Suprapubic skin (tissue), 4 donors: ENCODE results near the gene MUC5B. TPM values are rescaled to one million over a fixed set of nuclear protein-coding genes. Genes with fewer than 3 reads are reported as not detected.

Experiments
- DNase-seq, 2 donors: peaks; one replicate each; pipeline ENCODE4 v3.0.0-alpha.2; 2019; ENCODE audit warnings: low spot score in 2 of 2
- H3K27ac ChIP-seq: fragments of 200-600 bp; sonication (generic); one replicate; pipeline ENCODE4 v1.5.1; 2019
- H3K27me3 ChIP-seq: fragments of 200-600 bp; sonication (generic); one replicate; pipeline ENCODE4 v1.5.1; 2019
- H3K36me3 ChIP-seq: fragments of 200-600 bp; sonication (generic); one replicate; pipeline ENCODE4 v1.5.1; 2019
- H3K4me1 ChIP-seq: fragments of 200-600 bp; sonication (generic); one replicate; pipeline ENCODE4 v1.5.1; 2019
- H3K4me3 ChIP-seq: fragments of 200-600 bp; sonication (generic); one replicate; pipeline ENCODE4 v1.5.1; 2019; ENCODE audit warnings: mild to moderate bottlenecking
- H3K9me3 ChIP-seq: fragments of 200-600 bp; sonication (generic); one replicate; pipeline ENCODE4 v1.5.1; 2019
- EP300 ChIP-seq: sonication (generic); formaldehyde crosslinking; IDR thresholded peaks from one replicate; pipeline ENCODE4 v1.6.1; 2017; ENCODE audit warnings: antibody characterized with exemption
- POLR2A ChIP-seq, 2 donors: fragments of 450-650 bp; IDR thresholded peaks; one replicate each; pipeline ENCODE4 v1.6.1; 2017; ENCODE audit warnings: antibody characterized with exemption in 2 of 2, mild to moderate bottlenecking in 2 of 2, moderate library complexity in 2 of 2
- POLR2AphosphoS5 ChIP-seq, 3 donors: sonication (generic); formaldehyde crosslinking; IDR thresholded peaks; one replicate each; pipeline ENCODE4 v1.6.1; 2017; ENCODE audit warnings: antibody characterized with exemption in 3 of 3
- WGBS: methylation state at CpG from one replicate; pipeline ENCODE4 v1.1.5; 2018; 5-methylcytosine and 5-hydroxymethylcytosine counted together
- total RNA-seq, 4 donors: library from RNA; depleted of rRNA; stranded (reverse); fragments of >200 nt; gene quantifications; one replicate each; pipeline ENCODE4 v1.1.0, GENCODE V29; 2016
- TF ChIP-seq, protein P1 (sequence below), 2 donors: fragments of 200-600 bp in 1 of 2; fragments of 450-650 bp in 1 of 2; sonication (generic) in 1 of 2; IDR thresholded peaks; one replicate each; pipeline ENCODE4 v1.5.1; 2016 to 2019; ENCODE audit warnings: antibody characterized with exemption in 2 of 2, mild to moderate bottlenecking in 1 of 2, moderate library complexity in 1 of 2

MUC5B gene
- total RNA-seq, 4 donors from 2014 or later, result 0.08 to 0.34 (median 0.13) TPM

- Histone ChIP-seq H3K4me3 (no peak overlapping the region), H3K36me3 (no peaks in the 10 kb centered on the region), H3K27me3 (peaks cover 53% of the 10 kb centered on the region), H3K9me3 (no peaks in the 10 kb centered on the region), H3K4me1 (peaks cover 13% of the 10 kb centered on the region), H3K27ac (no peak overlapping the region)
- WGBS, result 74% methylated on average over 9 of the region's 21 CpGs
- TF ChIP-seq POLR2A (IDR thresholded peaks at IDR 0.05) (no peak), EP300 (no peak), POLR2AphosphoS5 (IDR thresholded peaks at IDR 0.05) (no peak)
- TF ChIP-seq, protein P1, sequence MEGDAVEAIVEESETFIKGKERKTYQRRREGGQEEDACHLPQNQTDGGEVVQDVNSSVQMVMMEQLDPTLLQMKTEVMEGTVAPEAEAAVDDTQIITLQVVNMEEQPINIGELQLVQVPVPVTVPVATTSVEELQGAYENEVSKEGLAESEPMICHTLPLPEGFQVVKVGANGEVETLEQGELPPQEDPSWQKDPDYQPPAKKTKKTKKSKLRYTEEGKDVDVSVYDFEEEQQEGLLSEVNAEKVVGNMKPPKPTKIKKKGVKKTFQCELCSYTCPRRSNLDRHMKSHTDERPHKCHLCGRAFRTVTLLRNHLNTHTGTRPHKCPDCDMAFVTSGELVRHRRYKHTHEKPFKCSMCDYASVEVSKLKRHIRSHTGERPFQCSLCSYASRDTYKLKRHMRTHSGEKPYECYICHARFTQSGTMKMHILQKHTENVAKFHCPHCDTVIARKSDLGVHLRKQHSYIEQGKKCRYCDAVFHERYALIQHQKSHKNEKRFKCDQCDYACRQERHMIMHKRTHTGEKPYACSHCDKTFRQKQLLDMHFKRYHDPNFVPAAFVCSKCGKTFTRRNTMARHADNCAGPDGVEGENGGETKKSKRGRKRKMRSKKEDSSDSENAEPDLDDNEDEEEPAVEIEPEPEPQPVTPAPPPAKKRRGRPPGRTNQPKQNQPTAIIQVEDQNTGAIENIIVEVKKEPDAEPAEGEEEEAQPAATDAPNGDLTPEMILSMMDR (IDR thresholded peaks at IDR 0.05), result no peak
- DNase-seq, result peak; percentile 52 to 60
Measured at GRCh38 chr11:1233351-1234053, 10.6 kb downstream of the MUC5B start.

DNA sequence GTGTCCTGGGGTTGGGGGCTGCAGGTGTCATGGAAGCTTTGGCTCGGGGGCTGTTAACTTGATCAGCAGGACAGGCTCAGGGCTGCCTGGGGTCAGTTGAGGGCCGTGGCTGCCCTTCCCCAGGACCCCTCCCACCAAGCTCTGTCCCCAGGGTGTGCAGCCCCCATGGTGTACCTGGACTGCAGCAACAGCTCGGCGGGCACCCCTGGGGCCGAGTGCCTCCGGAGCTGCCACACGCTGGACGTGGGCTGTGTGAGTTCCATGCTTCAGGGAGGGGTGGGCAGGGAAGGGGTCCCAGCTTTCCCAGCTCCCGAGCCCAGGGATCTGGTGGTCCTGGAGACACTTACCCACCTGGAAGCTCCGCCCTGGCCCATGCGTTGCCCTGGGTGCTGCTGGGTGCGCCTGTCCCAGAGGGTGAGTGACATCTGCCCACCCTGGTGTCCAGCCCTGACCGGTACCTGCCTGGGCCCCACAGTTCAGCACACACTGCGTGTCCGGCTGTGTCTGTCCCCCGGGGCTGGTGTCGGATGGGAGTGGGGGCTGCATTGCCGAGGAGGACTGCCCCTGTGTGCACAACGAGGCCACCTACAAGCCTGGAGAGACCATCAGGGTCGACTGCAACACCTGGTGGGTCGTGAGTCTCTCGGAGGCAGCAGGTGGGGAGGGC, 11.3 kb downstream of the MUC5B start:
- Histone ChIP-seq H3K4me3 (no peak overlapping the region), H3K27ac (no peak overlapping the region), H3K27me3 (peaks cover 46% of the 10 kb centered on the region), H3K9me3 (no peaks in the 10 kb centered on the region), H3K36me3 (no peaks in the 10 kb centered on the region), H3K4me1 (peaks cover 13% of the 10 kb centered on the region)
- TF ChIP-seq, protein P1 (IDR thresholded peaks at IDR 0.05), result no peak
- WGBS, result 67% methylated on average over 12 of the region's 22 CpGs
- DNase-seq, result peak; percentile 61 to 66

DNA sequence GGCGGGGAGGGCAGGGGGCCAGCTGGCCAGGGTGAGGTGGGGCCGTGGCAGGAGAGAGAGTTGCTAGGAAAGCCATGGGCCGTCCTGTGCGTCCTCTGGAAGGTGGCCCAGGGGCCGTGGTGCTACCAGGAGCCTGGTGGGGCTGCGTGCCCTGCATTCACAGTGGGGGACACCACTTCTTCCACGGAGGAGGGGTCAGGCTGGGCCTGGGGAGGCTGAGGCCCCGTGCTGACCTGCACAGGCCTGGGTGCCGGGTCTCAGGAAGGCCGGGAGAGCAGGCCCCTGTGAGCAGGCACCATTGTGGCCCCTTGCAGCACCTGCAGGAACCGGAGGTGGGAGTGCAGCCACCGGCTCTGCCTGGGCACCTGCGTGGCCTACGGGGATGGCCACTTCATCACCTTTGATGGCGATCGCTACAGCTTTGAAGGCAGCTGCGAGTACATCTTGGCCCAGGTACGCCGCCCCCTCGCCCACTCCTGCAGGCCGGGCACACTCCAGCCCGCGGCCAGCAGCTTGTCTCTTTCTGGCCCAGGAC, 12.0 kb downstream of the MUC5B start:
- H3K27me3 ChIP-seq, result peaks cover 40% of the 10 kb centered on the region
- TF ChIP-seq POLR2A (IDR thresholded peaks at IDR 0.05) (no peak), EP300 (no peak), POLR2AphosphoS5 (IDR thresholded peaks at IDR 0.05) (no peak)
- TF ChIP-seq, protein P1 (IDR thresholded peaks at IDR 0.05), result no peak
- no peak overlapping the region for H3K27ac ChIP-seq
- no peak overlapping the region for H3K4me3 ChIP-seq
- peaks cover 13% of the 10 kb centered on the region for H3K4me1 ChIP-seq
- H3K36me3 ChIP-seq, result no peaks in the 10 kb centered on the region
- H3K9me3 ChIP-seq, result no peaks in the 10 kb centered on the region
- DNase-seq, result peak; percentile 50 to 76
- 82% methylated on average over 4 of the region's 23 CpGs for WGBS

DNA sequence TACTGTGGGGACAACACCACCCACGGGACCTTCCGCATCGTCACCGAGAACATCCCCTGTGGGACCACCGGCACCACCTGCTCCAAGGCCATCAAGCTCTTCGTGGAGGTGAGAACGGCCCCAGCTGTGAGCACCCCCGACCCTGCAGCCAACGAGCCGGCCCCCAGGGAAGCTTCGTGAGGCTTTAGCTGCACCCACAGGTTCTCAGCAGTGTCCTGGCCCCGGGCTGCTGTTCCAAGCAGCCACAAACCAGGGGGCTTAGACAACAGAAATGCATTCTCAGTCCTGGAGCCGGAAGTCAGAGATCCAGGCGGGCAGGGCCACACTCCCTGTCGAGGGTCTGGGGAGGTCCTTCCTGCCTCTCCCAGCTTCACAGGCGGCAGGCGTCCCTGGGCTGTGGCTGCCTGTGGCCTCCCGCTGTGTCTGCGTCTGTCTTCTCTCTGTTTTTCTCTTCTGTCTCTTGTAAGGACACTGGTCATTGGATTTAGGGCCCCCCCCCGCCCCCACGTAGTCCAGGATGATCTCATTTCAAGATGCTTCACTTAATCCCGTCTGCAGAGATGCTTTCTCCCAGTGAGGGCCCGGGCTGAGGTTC, 12.5 kb downstream of the MUC5B start:
- Histone ChIP-seq H3K4me1 (peaks cover 13% of the 10 kb centered on the region), H3K27me3 (peaks cover 34% of the 10 kb centered on the region), H3K9me3 (no peaks in the 10 kb centered on the region), H3K36me3 (no peaks in the 10 kb centered on the region), H3K27ac (no peak overlapping the region), H3K4me3 (no peak overlapping the region)
- no peak for DNase-seq
- TF ChIP-seq EP300, result no peak
- TF ChIP-seq, protein P1 (IDR thresholded peaks at IDR 0.05), result no peak
- TF ChIP-seq POLR2A (IDR thresholded peaks at IDR 0.05), result no peak
- no peak for TF ChIP-seq POLR2AphosphoS5 (IDR thresholded peaks at IDR 0.05)
- WGBS, result 53% methylated on average over 10 of the region's 23 CpGs

DNA sequence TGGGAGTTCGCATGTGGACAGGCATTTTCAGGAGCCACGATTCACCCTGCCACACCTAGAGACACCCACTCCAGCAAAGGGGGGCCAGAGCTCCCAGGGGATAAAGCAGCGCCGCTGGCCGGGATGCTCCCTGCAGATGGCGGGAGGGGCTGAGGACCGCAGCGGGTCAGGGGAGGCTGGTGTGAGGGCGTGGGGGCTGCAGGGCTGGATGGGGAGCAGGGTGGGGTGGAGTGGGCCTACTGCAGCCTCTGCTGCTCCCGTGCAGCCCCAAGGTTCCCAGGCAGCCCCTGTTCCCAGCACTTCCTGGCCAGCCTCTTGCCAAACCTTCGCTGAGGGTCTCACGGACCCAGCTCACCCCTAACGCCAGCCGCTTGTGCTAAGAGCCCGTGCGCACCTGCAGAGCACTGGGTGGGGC, 13.0 kb downstream of the MUC5B start:
- no peak overlapping the region for H3K27ac ChIP-seq
- H3K27me3 ChIP-seq, result peaks cover 29% of the 10 kb centered on the region
- peak; percentile 50 to 76 for DNase-seq
- peaks cover 13% of the 10 kb centered on the region for H3K4me1 ChIP-seq
- H3K36me3 ChIP-seq, result no peaks in the 10 kb centered on the region
- H3K9me3 ChIP-seq, result no peaks in the 10 kb centered on the region
- 74% methylated on average over 9 of the region's 16 CpGs for WGBS
- H3K4me3 ChIP-seq, result no peak overlapping the region
- no peak for TF ChIP-seq POLR2AphosphoS5 (IDR thresholded peaks at IDR 0.05)
- no peak for TF ChIP-seq POLR2A (IDR thresholded peaks at IDR 0.05)
- TF ChIP-seq, protein P1 (IDR thresholded peaks at IDR 0.05), result no peak
